Esophagus (tissue), 2 donors: ENCODE data around the gene APOL1. TPM values are rescaled to one million over a fixed set of nuclear protein-coding genes. Genes with fewer than 3 reads are reported as not detected.
"Not testable (repeated sequence)": the region's sequence is repeated elsewhere in the genome, so short reads cannot be mapped to it uniquely, and the experiment has no call there.

ENCODE experiments used
- H3K27ac ChIP-seq, 2 donors: one replicate each; pipeline ENCODE4 v1.5.1; 2013; ENCODE audit warnings: low read depth in 2 of 2, mild to moderate bottlenecking in 2 of 2, inconsistent platforms in 1 of 2, low read length in 1 of 2, moderate library complexity in 1 of 2
- H3K27me3 ChIP-seq, 2 donors: one replicate each; pipeline ENCODE4 v1.6.1; 2013; ENCODE audit warnings: low read length in 2 of 2, control low read depth in 1 of 2, mild to moderate bottlenecking in 1 of 2; ENCODE audit not compliant: insufficient read depth in 2 of 2, control insufficient read depth in 1 of 2
- H3K36me3 ChIP-seq, 2 donors: one replicate each; pipeline ENCODE4 v1.6.1; 2013; ENCODE audit warnings: low read length in 1 of 2; ENCODE audit not compliant: control insufficient read depth in 2 of 2, insufficient read depth in 2 of 2
- H3K4me1 ChIP-seq, 2 donors: one replicate each; pipeline ENCODE4 v1.6.1; 2013; ENCODE audit warnings: low read length in 1 of 2; ENCODE audit not compliant: control insufficient read depth in 2 of 2, insufficient read depth in 2 of 2
- H3K4me3 ChIP-seq, 2 donors: one replicate each; pipeline ENCODE4 v1.5.1; 2013; ENCODE audit warnings: low read length in 2 of 2, mild to moderate bottlenecking in 2 of 2, low read depth in 1 of 2, moderate library complexity in 1 of 2
- H3K9me3 ChIP-seq, 2 donors: one replicate each; pipeline ENCODE4 v1.6.1; 2013; ENCODE audit warnings: mild to moderate bottlenecking in 2 of 2, low read depth in 1 of 2, low read length in 1 of 2, moderate library complexity in 1 of 2; ENCODE audit not compliant: control insufficient read depth in 2 of 2, insufficient read depth in 1 of 2
- WGBS, 2 donors: extraction: QIAGEN DNeasy Blood & Tissue Kit; methylation state at CpG; one replicate each; pipeline ENCODE4 v1.1.7; 2013; 5-methylcytosine and 5-hydroxymethylcytosine counted together
- polyA plus RNA-seq, 2 donors: library from polyadenylated mRNA; stranded (reverse); fragments of 200-250 nt; gene quantifications; one replicate each; pipeline ENCODE4 v1.2.3, GENCODE V29; 2013
- donor health status: healthy with polysubstance abuse.
- donor health status: Bipolar disorder and iron deficiency.

The APOL1 gene
- polyA plus RNA-seq, 2 donors = 9.8 to 10.5 TPM

GRCh38 chr22:36251979-36252608 lies 839 bp upstream of the APOL1 start:
- 92 to 93% methylated on average over 7 of the region's 7 CpGs for WGBS, 2 donors
- H3K27me3 ChIP-seq = not testable (repeated sequence)

GRCh38 chr22:36253523-36254490 lies 874 bp downstream of the APOL1 start:
- 53 to 56% methylated on average over 7 of the region's 7 CpGs for WGBS, 2 donors
- peaks cover 0 to 6% of the 10 kb centered on the region in 2 donors for H3K36me3 ChIP-seq
- peak overlapping the region; percentile 57 to 65 for H3K27ac ChIP-seq
- H3K27me3 ChIP-seq = no peaks in the 10 kb centered on the region
- H3K4me3 ChIP-seq = peak overlapping the region; percentile 51 to 58
- peaks cover 5 to 13% of the 10 kb centered on the region in 2 donors for H3K4me1 ChIP-seq
- no peaks in the 10 kb centered on the region for H3K9me3 ChIP-seq

More at GRCh38 chr22:36251979-36252608, 839 bp upstream of the APOL1 start:
- H3K36me3 ChIP-seq, H3K4me3 ChIP-seq, H3K9me3 ChIP-seq: not testable (repeated sequence)
- Histone ChIP-seq H3K4me1 (peaks cover 5 to 11% of the 10 kb centered on the region in 2 donors), H3K27ac (peak overlapping the region; percentile 57 to 65)

GRCh38 chr22:36255572-36255971 lies 2.6 kb downstream of the APOL1 start:
- 91% methylated on average over 1 of the region's 5 CpGs; no CpG with 5 or more reads in 1 of the 2 donors for WGBS, 2 donors
- not testable (repeated sequence) for H3K36me3 ChIP-seq, H3K9me3 ChIP-seq, H3K4me3 ChIP-seq, H3K27me3 ChIP-seq
- H3K27ac ChIP-seq = peak overlapping the region in 1 of 2 donors; percentile 55
- peaks cover 5 to 17% of the 10 kb centered on the region in 2 donors for H3K4me1 ChIP-seq

GRCh38 chr22:36256478-36256877 lies 3.5 kb downstream of the APOL1 start:
- Histone ChIP-seq H3K27ac (no peak overlapping the region), H3K9me3 (no peaks in the 10 kb centered on the region), H3K4me3 (no peak overlapping the region), H3K4me1 (peaks cover 5 to 17% of the 10 kb centered on the region in 2 donors), H3K36me3 (peaks cover 0 to 6% of the 10 kb centered on the region in 2 donors), H3K27me3 (no peaks in the 10 kb centered on the region)
- 86 to 87% methylated on average over 3 of the region's 3 CpGs for WGBS, 2 donors

GRCh38 chr22:36257308-36257707 lies 4.4 kb downstream of the APOL1 start:
- Histone ChIP-seq H3K4me1 (peaks cover 5 to 15% of the 10 kb centered on the region in 2 donors), H3K27ac (no peak overlapping the region), H3K4me3 (no peak overlapping the region), H3K36me3 (peaks cover 0 to 6% of the 10 kb centered on the region in 2 donors), H3K27me3 (no peaks in the 10 kb centered on the region), H3K9me3 (no peaks in the 10 kb centered on the region)
- 78 to 83% methylated on average over 7 to 8 of the region's 8 CpGs for WGBS, 2 donors

GRCh38 chr22:36257948-36258670 lies 5.2 kb downstream of the APOL1 start:
- Histone ChIP-seq H3K9me3 (no peaks in the 10 kb centered on the region), H3K27me3 (no peaks in the 10 kb centered on the region), H3K36me3 (peaks cover 0 to 6% of the 10 kb centered on the region in 2 donors), H3K27ac (peak overlapping the region; percentile 8 to 24), H3K4me3 (no peak overlapping the region), H3K4me1 (peaks cover 5 to 15% of the 10 kb centered on the region in 2 donors)
- 84 to 88% methylated on average over 13 of the region's 13 CpGs for whole genome bisulfite sequencing, 2 donors

- Histone ChIP-seq H3K27ac (peak overlapping the region; percentile 38 to 43), H3K4me1 (peaks cover 3 to 11% of the 10 kb centered on the region in 2 donors), H3K9me3 (no peaks in the 10 kb centered on the region), H3K36me3 (peaks cover 0 to 6% of the 10 kb centered on the region in 2 donors), H3K27me3 (no peaks in the 10 kb centered on the region), H3K4me3 (no peak overlapping the region)
- 56 to 58% methylated on average over 16 of the region's 16 CpGs for WGBS, 2 donors
Measured at GRCh38 chr22:36258701-36259614, 6.0 kb downstream of the APOL1 start.

GRCh38 chr22:36259615-36260300 lies 6.8 kb downstream of the APOL1 start:
- H3K4me3 ChIP-seq = no peak overlapping the region
- H3K36me3 ChIP-seq = peaks cover 0 to 6% of the 10 kb centered on the region in 2 donors
- no peaks in the 10 kb centered on the region for H3K27me3 ChIP-seq
- H3K27ac ChIP-seq = peak overlapping the region; percentile 38 to 43
- no peaks in the 10 kb centered on the region for H3K9me3 ChIP-seq
- 76 to 79% methylated on average over 14 of the region's 14 CpGs for WGBS, 2 donors
- H3K4me1 ChIP-seq = peaks cover 3 to 11% of the 10 kb centered on the region in 2 donors
